Nucleus accumbens (tissue), 56 donors: ENCODE measurements around the gene BRAF.
"Not testable (repeated sequence)": the region's sequence is repeated elsewhere in the genome, so short reads cannot be mapped to it uniquely, and the experiment has no call there.

Source experiments
- DNase-seq, 56 donors: peaks; one replicate each; lab custom pipeline; 2025; lab: John Stamatoyannopoulos, UW

BRAF gene

DNA sequence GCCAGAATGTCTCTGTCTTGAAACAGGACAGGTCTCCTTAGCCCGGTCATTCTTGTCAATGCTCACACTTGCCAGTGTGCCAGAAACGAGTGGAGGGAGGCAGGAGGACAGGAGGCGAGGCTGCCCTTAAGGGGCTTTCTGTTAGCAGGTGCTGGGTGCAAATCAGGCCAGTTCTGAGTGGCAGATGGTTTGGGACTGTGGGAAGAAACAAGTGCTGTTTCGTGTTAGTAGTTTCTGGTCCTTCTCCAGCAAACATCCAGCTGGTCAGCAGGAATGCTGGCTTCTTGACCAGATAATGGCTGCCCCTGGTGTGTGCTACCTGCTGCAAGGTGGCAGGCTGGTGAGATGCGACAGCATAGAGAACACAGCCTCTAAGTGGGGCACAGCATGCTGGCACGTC lies 236.4 kb downstream of the BRAF start:
- no peak for DNase-seq

GRCh38 chr7:140686921-140687320 lies 237.8 kb downstream of the BRAF start:
- no peak for DNase-seq

GRCh38 chr7:140685407-140686087 lies 239.2 kb downstream of the BRAF start:
- no peak for DNase-seq

DNA sequence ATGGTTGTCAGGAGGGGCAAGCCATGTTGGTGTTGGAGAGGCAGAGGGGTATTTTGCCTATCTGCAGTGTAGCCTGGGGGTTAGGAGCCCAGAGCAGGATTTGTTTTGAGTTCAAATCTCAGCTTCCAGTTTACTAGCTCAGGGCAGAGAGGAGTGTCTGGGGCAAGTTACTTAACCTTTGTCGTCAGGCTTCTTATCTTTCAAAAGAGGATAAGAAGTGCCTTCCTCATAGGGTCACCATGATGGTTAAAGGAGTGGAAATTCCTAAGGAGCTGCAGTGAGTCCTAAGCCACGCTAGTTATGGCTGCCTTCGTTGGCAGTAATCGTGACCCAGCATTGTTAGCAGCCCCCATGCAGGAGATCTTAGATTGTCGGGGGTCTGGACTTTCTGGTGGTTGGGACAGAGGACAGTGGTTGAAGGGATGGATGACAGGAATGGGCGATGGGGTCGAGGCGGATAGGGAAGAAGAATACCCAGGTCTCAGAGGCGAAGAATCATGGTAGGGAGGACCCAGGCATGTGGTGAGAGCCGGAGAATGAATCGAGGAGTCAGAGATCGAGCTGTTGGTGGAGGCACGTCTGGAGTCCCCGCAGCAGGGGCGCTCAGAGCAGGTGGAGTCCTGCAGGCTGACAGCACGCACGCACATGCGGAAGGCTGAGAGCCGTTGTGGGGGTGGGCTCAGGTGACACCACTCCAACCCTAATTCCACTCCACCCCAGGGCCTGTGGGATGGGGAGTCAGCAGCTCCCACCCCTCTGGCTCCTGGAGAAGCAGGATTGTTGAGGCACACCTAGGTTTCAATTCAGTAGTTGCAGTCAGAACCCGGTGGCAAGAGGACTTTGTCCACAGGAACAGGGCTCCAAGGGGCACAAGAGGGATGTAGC lies 240.4 kb downstream of the BRAF start:
- no peak for DNase-seq

DNA sequence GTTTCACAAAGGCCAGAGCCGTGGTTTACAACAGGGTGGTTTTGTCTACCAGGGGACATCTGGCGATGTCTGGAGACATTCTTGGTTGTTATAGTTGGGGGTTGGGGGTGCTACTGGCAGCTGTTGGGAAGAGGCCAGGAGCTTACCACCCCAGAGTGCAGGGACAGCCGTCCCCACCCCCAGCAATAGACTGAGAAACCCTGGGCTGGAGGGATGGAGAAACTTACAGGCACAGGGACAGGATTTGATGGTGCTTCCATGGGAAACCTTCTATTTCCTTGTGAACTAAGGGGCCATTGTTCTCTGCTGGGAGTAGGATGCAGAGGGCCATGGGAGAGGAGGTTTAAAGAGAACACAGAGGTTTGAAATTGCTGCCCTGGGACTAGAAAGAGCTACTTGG lies 241.1 kb downstream of the BRAF start:
- DNase-seq = peak in 22 of 56 donors; percentile 10 to 51 (median 26)

- DNase-seq = no peak
Measured at GRCh38 chr7:140681766-140682165, 243.0 kb downstream of the BRAF start.

DNA sequence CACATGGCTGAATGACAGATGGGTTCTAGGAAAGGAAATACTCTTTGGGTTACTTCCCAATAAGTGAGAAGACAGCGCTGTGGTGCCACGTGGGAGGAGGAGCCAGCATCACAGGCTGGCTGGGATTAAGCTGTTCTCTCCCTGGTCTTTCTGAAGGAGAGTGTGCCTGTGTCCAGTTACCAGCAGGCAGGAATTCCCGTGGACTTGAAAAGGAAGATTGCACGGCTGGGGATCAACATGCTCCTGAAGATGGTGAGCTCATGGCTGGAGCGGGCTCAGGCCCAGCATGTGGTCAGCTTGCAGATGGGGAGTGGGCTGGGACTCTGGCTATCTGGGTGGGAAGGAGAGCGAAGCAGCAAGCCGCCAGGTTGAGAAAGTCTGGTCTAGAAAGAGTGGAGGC lies 243.8 kb downstream of the BRAF start:
- DNase-seq = no peak

DNA sequence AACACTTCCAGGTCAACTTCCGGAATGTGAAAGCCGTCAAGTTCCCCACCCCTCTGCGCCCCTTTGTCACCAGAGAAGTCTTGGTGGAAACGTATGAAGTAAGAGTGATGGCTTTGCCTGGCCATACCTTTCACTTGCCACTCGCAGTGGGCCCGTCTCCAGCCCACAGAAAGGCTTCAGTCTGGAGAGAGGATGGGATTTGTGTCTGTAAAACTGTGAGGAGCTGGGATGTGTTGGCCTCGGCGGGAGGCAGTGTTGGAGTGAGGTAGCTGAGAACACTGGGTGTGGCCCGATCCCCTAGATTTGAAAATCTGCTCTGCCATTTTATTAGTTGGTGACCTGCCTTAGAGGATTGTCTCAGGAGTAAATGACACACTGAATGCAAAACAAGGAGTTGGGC lies 245.5 kb downstream of the BRAF start:
- no peak for DNase-seq

DNA sequence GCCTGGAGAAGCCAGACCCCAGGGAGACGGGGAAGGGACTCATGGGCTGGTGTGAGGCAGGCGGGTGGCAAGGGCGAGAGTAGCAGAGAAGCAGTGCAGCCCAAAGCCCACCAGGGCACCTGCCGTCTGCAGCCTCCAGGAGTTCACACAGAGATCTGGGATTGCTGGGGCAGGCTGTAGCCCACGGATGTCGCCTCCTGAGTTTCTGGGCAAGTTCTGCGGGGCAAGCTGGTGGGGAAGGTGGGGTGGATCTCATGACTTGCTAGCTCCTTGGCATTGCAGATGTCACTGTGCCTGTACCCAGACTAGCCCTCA lies 246.0 kb downstream of the BRAF start:
- no peak for DNase-seq

DNA sequence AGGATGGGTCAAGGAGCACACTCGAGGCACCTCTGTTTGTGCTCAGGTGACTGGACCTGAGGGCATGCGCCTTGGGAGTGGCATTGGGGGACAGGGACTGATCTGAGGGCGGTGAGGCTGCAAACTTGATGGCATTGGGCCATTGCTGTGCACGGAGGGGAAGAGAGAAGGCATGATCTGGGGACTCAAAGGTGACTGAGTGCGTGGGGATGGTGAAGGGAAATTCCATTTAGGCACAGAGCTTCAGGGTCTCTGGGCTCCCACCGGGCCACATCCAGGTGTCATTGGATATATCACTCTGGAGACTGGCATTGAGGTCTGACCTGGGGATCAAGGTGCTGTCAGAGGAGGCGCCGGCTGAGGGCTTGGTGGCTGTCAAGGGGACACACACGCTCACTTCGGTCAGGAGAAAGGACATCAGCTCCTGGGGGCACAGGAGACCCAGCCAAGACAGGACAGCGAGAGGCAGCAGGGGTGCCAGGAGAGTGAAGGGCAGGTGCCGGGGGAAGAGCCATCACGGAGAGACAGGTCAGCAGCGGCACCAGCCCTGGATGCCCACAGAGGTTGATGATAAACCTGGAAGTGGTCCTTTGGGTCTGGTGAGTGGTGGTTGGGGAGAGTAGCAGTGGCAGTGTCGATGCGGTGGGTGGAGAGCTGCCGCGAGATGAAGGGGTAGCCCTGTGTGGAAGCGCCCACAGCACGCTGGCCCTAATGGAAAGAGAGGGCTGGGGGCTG lies 246.5 kb downstream of the BRAF start:
- no peak for DNase-seq

DNA sequence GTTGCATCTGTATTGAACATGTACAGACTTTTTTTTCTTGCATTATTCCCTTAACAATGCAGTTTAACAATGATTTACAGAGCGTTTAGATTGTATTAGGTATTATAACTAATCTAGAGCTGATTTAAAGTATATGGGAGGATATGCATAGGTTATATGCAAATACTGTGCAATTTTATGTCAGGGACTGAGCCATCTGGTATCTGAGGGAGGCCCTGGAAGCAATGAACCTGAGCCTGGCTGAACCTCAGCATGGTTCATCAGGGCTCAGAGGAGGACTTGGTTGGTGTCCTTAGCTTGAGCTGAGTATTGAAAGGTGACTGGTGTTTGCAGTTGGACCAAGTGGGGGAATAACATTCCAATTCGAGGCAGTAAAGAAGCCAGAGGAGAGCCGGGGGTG lies 247.2 kb downstream of the BRAF start:
- DNase-seq = no peak

DNA sequence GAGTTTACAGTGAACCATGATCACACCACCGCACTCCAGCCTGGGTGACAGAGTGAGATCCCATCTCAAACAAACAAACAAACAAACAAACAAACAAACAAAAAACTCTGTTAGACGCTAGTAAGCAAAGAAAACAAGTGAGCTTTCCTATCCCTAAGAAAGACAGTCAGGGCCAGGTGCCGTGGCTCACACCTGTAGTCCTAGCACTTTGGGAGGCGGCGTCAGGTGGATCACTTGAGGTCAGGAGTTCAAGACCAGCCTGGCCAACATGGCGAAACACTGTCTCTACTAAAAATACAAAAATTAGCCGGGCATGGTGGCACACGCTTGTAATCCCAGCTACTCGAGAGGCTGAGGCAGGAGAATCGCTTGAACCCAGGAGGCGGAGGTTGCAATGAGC lies 247.8 kb downstream of the BRAF start:
- not testable (repeated sequence) for DNase-seq

DNA sequence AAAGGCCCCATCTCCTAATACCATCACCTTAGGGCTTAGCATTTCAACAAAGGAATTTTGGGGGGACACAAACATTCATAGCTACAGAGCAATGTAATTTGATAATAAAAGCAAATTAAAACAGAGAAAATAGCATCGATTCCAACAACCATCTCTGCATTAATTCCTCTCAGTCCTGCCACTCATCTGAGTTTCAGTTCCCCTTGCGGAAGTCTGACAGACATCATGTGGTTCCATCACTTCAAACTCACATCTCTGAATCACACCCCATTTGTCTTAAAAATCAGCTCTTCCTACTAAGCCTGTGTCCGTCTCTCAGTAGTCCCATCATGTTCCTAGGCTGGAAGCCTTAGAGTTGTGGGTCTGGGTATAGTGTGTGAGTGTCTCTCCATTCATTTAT lies 248.4 kb downstream of the BRAF start:
- no peak for DNase-seq

DNA sequence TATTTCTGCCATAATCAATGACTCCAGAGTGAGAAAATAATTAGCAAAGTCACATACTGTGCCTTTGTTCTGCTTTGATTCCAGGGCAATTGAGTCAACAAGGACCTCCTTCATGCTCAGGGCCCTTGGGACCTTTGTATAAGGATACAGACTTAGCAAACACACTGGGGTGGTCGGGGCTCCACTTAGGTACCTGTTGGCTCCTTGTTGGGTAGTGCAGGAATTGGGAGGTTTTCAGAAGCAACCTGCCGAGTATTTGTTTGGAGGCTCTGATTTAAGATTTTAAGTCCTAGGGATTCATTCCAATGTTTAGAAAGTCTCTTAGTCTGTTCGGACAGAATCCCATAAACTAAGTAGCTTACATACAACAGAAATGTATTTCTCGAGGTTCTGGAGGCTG lies 249.0 kb downstream of the BRAF start:
- no peak for DNase-seq

- peak in 30 of 56 donors; percentile 11 to 57 (median 36) for DNase-seq
Measured at GRCh38 chr7:140674899-140675701, 249.6 kb downstream of the BRAF start.

- DNase-seq = no peak
Measured at GRCh38 chr7:140674356-140674800, 250.4 kb downstream of the BRAF start.

DNA sequence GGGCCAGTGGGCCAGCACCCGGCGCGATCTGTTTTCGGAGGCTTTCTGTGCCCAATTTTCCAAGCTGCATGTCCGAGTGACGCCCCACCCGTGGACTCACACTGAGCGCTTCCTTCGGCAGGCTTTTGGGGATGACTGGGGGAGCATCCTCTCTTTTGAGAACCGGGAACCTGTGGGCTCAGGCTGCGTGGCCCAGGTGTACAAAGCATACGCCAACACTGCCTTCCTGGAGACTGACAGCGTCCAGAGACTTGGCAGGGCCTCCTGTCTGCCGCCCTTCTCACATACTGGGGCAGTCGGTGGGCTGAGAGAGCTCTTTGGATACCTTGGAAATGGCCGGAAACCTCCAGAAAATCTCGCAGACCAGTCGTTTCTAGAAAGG lies 251.0 kb downstream of the BRAF start:
- peak in 2 of 56 donors; percentile 54 to 64 for DNase-seq

- DNase-seq = peak in 44 of 56 donors; percentile 7 to 76 (median 54)
Measured at GRCh38 chr7:140673063-140673773, 251.5 kb downstream of the BRAF start.

GRCh38 chr7:140672382-140673062 lies 252.2 kb downstream of the BRAF start, which contains the start of gene ADCK2:
TSS of gene ADCK2 (plus strand) at chr7:140672945. CDS start at chr7:140673331, 386 bp downstream.
- peak in 45 of 56 donors; percentile 8 to 80 (median 56) for DNase-seq
